Measurements from ENCODE around the gene MBD3.
"Not testable (repeated sequence)": the region's sequence is repeated elsewhere in the genome, so short reads cannot be mapped to it uniquely, and the experiment has no call there.

MBD3 gene

GRCh38 chr19:1563251-1563650, 29.4 kb downstream of the MBD3 start:
- Mint-ChIP-seq H3K4me1 (no peaks in the 10 kb centered on the region), H3K27me3 (no peaks in the 10 kb centered on the region), H3K27ac (no peak overlapping the region), H3K9me3 (no peaks in the 10 kb centered on the region), H3K36me3 (ENCODE audit: low read depth) (no peaks in the 10 kb centered on the region), H3K4me3 (no peak overlapping the region)
- ATAC-seq (no peak), DNase-seq (no peak)

- Mint-ChIP-seq H3K4me1 (no peaks in the 10 kb centered on the region), H3K27ac (no peak overlapping the region), H3K4me3 (no peak overlapping the region), H3K36me3 (ENCODE audit: low read depth) (no peaks in the 10 kb centered on the region), H3K27me3 (no peaks in the 10 kb centered on the region), H3K9me3 (no peaks in the 10 kb centered on the region)
- ATAC-seq (no peak), DNase-seq (no peak)
Observed at GRCh38 chr19:1561236-1561842, 31.3 kb downstream of the MBD3 start.

GRCh38 chr19:1560286-1560882, 32.3 kb downstream of the MBD3 start:
- ATAC-seq: no peak
- H3K27ac Mint-ChIP-seq: no peak overlapping the region

GRCh38 chr19:1558552-1558951, 34.1 kb downstream of the MBD3 start:
- Mint-ChIP-seq H3K27ac (no peak overlapping the region), H3K27me3 (no peaks in the 10 kb centered on the region), H3K9me3 (no peaks in the 10 kb centered on the region), H3K4me1 (no peaks in the 10 kb centered on the region), H3K4me3 (no peak overlapping the region), H3K36me3 (ENCODE audit: low read depth) (no peaks in the 10 kb centered on the region)
- ATAC-seq (no peak), DNase-seq (no peak)

More at GRCh38 chr19:1560286-1560882, 32.3 kb downstream of the MBD3 start:
- no peaks in the 10 kb centered on the region for H3K27me3 Mint-ChIP-seq
- H3K36me3 Mint-ChIP-seq (ENCODE audit: low read depth): no peaks in the 10 kb centered on the region
- H3K9me3 Mint-ChIP-seq: no peaks in the 10 kb centered on the region
- no peaks in the 10 kb centered on the region for H3K4me1 Mint-ChIP-seq
- no peak for DNase-seq
- no peak overlapping the region for H3K4me3 Mint-ChIP-seq

GRCh38 chr19:1556390-1557070, 36.1 kb downstream of the MBD3 start:
- Mint-ChIP-seq H3K27ac (no peak overlapping the region), H3K9me3 (no peaks in the 10 kb centered on the region), H3K4me1 (no peaks in the 10 kb centered on the region), H3K27me3 (peaks cover 6% of the 10 kb centered on the region), H3K4me3 (no peak overlapping the region), H3K36me3 (ENCODE audit: low read depth) (no peaks in the 10 kb centered on the region)
- DNase-seq: no peak
- ATAC-seq: no peak

GRCh38 chr19:1555487-1556389, 36.9 kb downstream of the MBD3 start:
- Mint-ChIP-seq H3K4me1 (no peaks in the 10 kb centered on the region), H3K36me3 (ENCODE audit: low read depth) (no peaks in the 10 kb centered on the region), H3K27me3 (peaks cover 6% of the 10 kb centered on the region), H3K4me3 (no peak overlapping the region), H3K27ac (no peak overlapping the region), H3K9me3 (no peaks in the 10 kb centered on the region)
- DNase-seq (no peak), ATAC-seq (no peak)

- no peak overlapping the region for H3K27ac Mint-ChIP-seq
- H3K36me3 Mint-ChIP-seq (ENCODE audit: low read depth): no peaks in the 10 kb centered on the region
- no peaks in the 10 kb centered on the region for H3K9me3 Mint-ChIP-seq
Observed at GRCh38 chr19:1554968-1555367, 37.7 kb downstream of the MBD3 start.

GRCh38 chr19:1553415-1553814, 39.2 kb downstream of the MBD3 start:
- no peak overlapping the region for H3K27ac Mint-ChIP-seq
- no peaks in the 10 kb centered on the region for H3K36me3 Mint-ChIP-seq (ENCODE audit: low read depth)
- H3K9me3 Mint-ChIP-seq: no peaks in the 10 kb centered on the region
- peaks cover 6% of the 10 kb centered on the region for H3K27me3 Mint-ChIP-seq
- no peaks in the 10 kb centered on the region for H3K4me1 Mint-ChIP-seq
- no peak overlapping the region for H3K4me3 Mint-ChIP-seq
- DNase-seq (no peak), ATAC-seq (no peak)

More at GRCh38 chr19:1554968-1555367, 37.7 kb downstream of the MBD3 start:
- no peak for ATAC-seq
- Mint-ChIP-seq H3K4me3 (no peak overlapping the region), H3K27me3 (peaks cover 6% of the 10 kb centered on the region), H3K4me1 (no peaks in the 10 kb centered on the region)
- DNase-seq: no peak

GRCh38 chr19:1551068-1552040, 41.3 kb downstream of the MBD3 start:
- no peak for DNase-seq
- H3K36me3 Mint-ChIP-seq (ENCODE audit: low read depth): no peaks in the 10 kb centered on the region
- H3K4me3 Mint-ChIP-seq: no peak overlapping the region
- peaks cover 11% of the 10 kb centered on the region for H3K27me3 Mint-ChIP-seq
- no peaks in the 10 kb centered on the region for H3K9me3 Mint-ChIP-seq
- H3K27ac Mint-ChIP-seq: no peak overlapping the region
- H3K4me1 Mint-ChIP-seq: no peaks in the 10 kb centered on the region
- no peak for ATAC-seq

- DNase-seq (no peak), ATAC-seq (no peak)
- Mint-ChIP-seq H3K4me1 (peaks cover 3% of the 10 kb centered on the region), H3K27ac (no peak overlapping the region), H3K4me3 (no peak overlapping the region), H3K9me3 (no peaks in the 10 kb centered on the region), H3K27me3 (peaks cover 22% of the 10 kb centered on the region), H3K36me3 (ENCODE audit: low read depth) (no peaks in the 10 kb centered on the region)
Observed at GRCh38 chr19:1549332-1549945, 43.2 kb downstream of the MBD3 start.

GRCh38 chr19:1540365-1540925, 52.2 kb downstream of the MBD3 start:
- Mint-ChIP-seq H3K27me3 (peaks cover 43% of the 10 kb centered on the region), H3K4me1 (no peaks in the 10 kb centered on the region), H3K27ac (no peak overlapping the region), H3K36me3 (ENCODE audit: low read depth) (no peaks in the 10 kb centered on the region), H3K9me3 (no peaks in the 10 kb centered on the region), H3K4me3 (no peak overlapping the region)
- ATAC-seq: no peak
- DNase-seq: no peak

GRCh38 chr19:1539749-1540148, 52.9 kb downstream of the MBD3 start:
- not testable (repeated sequence) for H3K4me1 Mint-ChIP-seq; DNase-seq; H3K4me3 Mint-ChIP-seq; H3K27ac Mint-ChIP-seq; H3K36me3 Mint-ChIP-seq (ENCODE audit: low read depth); H3K9me3 Mint-ChIP-seq; ATAC-seq
- peaks cover 44% of the 10 kb centered on the region for H3K27me3 Mint-ChIP-seq

GRCh38 chr19:1538978-1539377, 53.7 kb downstream of the MBD3 start:
- DNase-seq: no peak
- Mint-ChIP-seq H3K36me3 (ENCODE audit: low read depth) (no peaks in the 10 kb centered on the region), H3K4me1 (no peaks in the 10 kb centered on the region), H3K4me3 (no peak overlapping the region), H3K27ac (no peak overlapping the region), H3K9me3 (no peaks in the 10 kb centered on the region), H3K27me3 (peaks cover 40% of the 10 kb centered on the region)
- ATAC-seq: no peak
